HG03175 (cell line): Measurements from ENCODE around the gene AK5.
"Not testable (repeated sequence)": the region's sequence is repeated elsewhere in the genome, so short reads cannot be mapped to it uniquely, and the experiment has no call there.

Experiments
- ATAC-seq: cut with Tn5 transposase; IDR thresholded peaks from one replicate; pipeline ENCODE4 v1.9.1; 2021; ENCODE audit warnings: mild to moderate bottlenecking, moderate library complexity; ENCODE audit not compliant: unreplicated experiment

AK5 gene

GRCh38 chr1:77398152-77398551, 116.3 kb downstream of the AK5 start:
- ATAC-seq = no peak

- ATAC-seq = no peak
These were observed 117.6 kb downstream of the AK5 start for GRCh38 chr1:77399250-77400086.

- ATAC-seq = no peak
These were observed 119.0 kb downstream of the AK5 start for GRCh38 chr1:77400781-77401180.

- no peak for ATAC-seq
These were observed 119.6 kb downstream of the AK5 start for GRCh38 chr1:77401384-77401783.

GRCh38 chr1:77405186-77405585, 123.4 kb downstream of the AK5 start:
- ATAC-seq = no peak

GRCh38 chr1:77406661-77407060, 124.8 kb downstream of the AK5 start:
- ATAC-seq = no peak

GRCh38 chr1:77407738-77408375, 126.0 kb downstream of the AK5 start:
- no peak for ATAC-seq

GRCh38 chr1:77408933-77409332, 127.1 kb downstream of the AK5 start:
- ATAC-seq = not testable (repeated sequence)

GRCh38 chr1:77412069-77412819, 130.4 kb downstream of the AK5 start:
- ATAC-seq = no peak

- peak; percentile 30 for ATAC-seq
These were observed 131.2 kb downstream of the AK5 start for GRCh38 chr1:77412820-77413530.

GRCh38 chr1:77413541-77414335, 131.9 kb downstream of the AK5 start:
- ATAC-seq = peak; percentile 82

GRCh38 chr1:77415579-77415978, 133.8 kb downstream of the AK5 start:
- no peak for ATAC-seq

GRCh38 chr1:77416692-77417450, 135.1 kb downstream of the AK5 start:
- no peak for ATAC-seq

GRCh38 chr1:77418055-77418454, 136.2 kb downstream of the AK5 start:
- ATAC-seq = not testable (repeated sequence)

GRCh38 chr1:77421504-77422233, 139.8 kb downstream of the AK5 start:
- peak; percentile 81 for ATAC-seq

GRCh38 chr1:77424236-77424635, 142.4 kb downstream of the AK5 start:
- no peak for ATAC-seq

- ATAC-seq = no peak
These were observed 146.2 kb downstream of the AK5 start for GRCh38 chr1:77428068-77428467.

GRCh38 chr1:77430966-77431690, 149.3 kb downstream of the AK5 start:
- no peak for ATAC-seq
